RPMI7951 (cell line): ENCODE measurements around the gene EXOC1. TPM values are rescaled to one million over a fixed set of nuclear protein-coding genes. Genes with fewer than 3 reads are reported as not detected.
"Not testable (repeated sequence)": the region's sequence is repeated elsewhere in the genome, so short reads cannot be mapped to it uniquely, and the experiment has no call there.

Source experiments
- DNase-seq: peaks from one replicate; pipeline ENCODE4 v3.0.0-alpha.2; 2012; ENCODE audit warnings: low read depth
- total RNA-seq: library from RNA; depleted of rRNA; stranded (reverse); fragments of >200 nt; shearing (Covaris generic); gene quantifications from 2 replicates; pipeline ENCODE4 v1.2.3, GENCODE V29; 2014

EXOC1 gene
- total RNA-seq, 1 experiment from 2014 or later: 29.1 TPM

- DNase-seq: no peak
Measured at GRCh38 chr4:55906323-55906722, 52.9 kb downstream of the EXOC1 start.

GRCh38 chr4:55906989-55907388 is 53.5 kb downstream of the EXOC1 start:
- peak; percentile 36 for DNase-seq

- no peak for DNase-seq
Measured at GRCh38 chr4:55907469-55907868, 54.0 kb downstream of the EXOC1 start.

- no peak for DNase-seq
Measured at GRCh38 chr4:55910140-55910539, 56.7 kb downstream of the EXOC1 start.

- DNase-seq: no peak
Measured at GRCh38 chr4:55912249-55912648, 58.8 kb downstream of the EXOC1 start.

- peak; percentile 2 for DNase-seq
Measured at GRCh38 chr4:55920571-55920970, 67.1 kb downstream of the EXOC1 start.

- DNase-seq: no peak
Measured at GRCh38 chr4:55921093-55921492, 67.6 kb downstream of the EXOC1 start.

- DNase-seq: no peak
Measured at GRCh38 chr4:55925241-55925640, 71.8 kb downstream of the EXOC1 start.

GRCh38 chr4:55926610-55927009 is 73.2 kb downstream of the EXOC1 start:
- DNase-seq: no peak

GRCh38 chr4:55927803-55928437 is 74.5 kb downstream of the EXOC1 start:
- no peak for DNase-seq

- no peak for DNase-seq
Measured at GRCh38 chr4:55928846-55929245, 75.4 kb downstream of the EXOC1 start.

GRCh38 chr4:55931043-55931442 is 77.6 kb downstream of the EXOC1 start:
- DNase-seq: no peak

- DNase-seq: peak; percentile 28
Measured at GRCh38 chr4:55931833-55932232, 78.4 kb downstream of the EXOC1 start.

GRCh38 chr4:55932511-55932910 is 79.1 kb downstream of the EXOC1 start:
- no peak for DNase-seq

GRCh38 chr4:55933611-55934010 is 80.2 kb downstream of the EXOC1 start:
- no peak for DNase-seq

GRCh38 chr4:55935907-55936306 is 82.5 kb downstream of the EXOC1 start:
- not testable (repeated sequence) for DNase-seq

GRCh38 chr4:55938481-55938880 is 85.0 kb downstream of the EXOC1 start:
- DNase-seq: no peak

- DNase-seq: no peak
Measured at GRCh38 chr4:55939421-55939820, 86.0 kb downstream of the EXOC1 start.

GRCh38 chr4:55941881-55942396 is 88.5 kb downstream of the EXOC1 start:
- DNase-seq: no peak

GRCh38 chr4:55947254-55947882 is 93.9 kb downstream of the EXOC1 start:
- peak; percentile 30 for DNase-seq

GRCh38 chr4:55947912-55948725 is 94.7 kb downstream of the EXOC1 start:
- DNase-seq: peak; percentile 86

- peak; percentile 89 for DNase-seq
Measured at GRCh38 chr4:55948726-55949481, 95.5 kb downstream of the EXOC1 start, which contains the start of gene CEP135. CEP135 (plus strand) TSS chr4:55948945; CDS start chr4:55952131, 3,186 bp downstream.
